GM23338 (cell line): Measurements from ENCODE around the gene VEZT. TPM values are rescaled to one million over a fixed set of nuclear protein-coding genes. Genes with fewer than 3 reads are reported as not detected.

Experiments used
- CREB1 ChIP-seq: fragments of 250-450 bp; sonication (Bioruptor Pico); IDR thresholded peaks from 2 replicates; pipeline ENCODE4 v1.5.0; 2020; ENCODE audit warnings: low read depth, mild to moderate bottlenecking, moderate library complexity
- CTCF ChIP-seq, 2 experiments: fragments of 200-600 bp in 1 of 2; sonication (generic) in 1 of 2; conservative IDR thresholded peaks; 2 replicates each; pipeline versions ENCODE4 v1.5.1 to v1.6.1; 2016 to 2017; ENCODE audit warnings: antibody characterized with exemption in 2 of 2, low read depth in 2 of 2, mild to moderate bottlenecking in 2 of 2, moderate library complexity in 1 of 2
- ETS1 ChIP-seq: IDR thresholded peaks from 2 replicates; pipeline ENCODE4 v1.6.1; 2016; ENCODE audit warnings: antibody characterized with exemption
- JUNB ChIP-seq: IDR thresholded peaks from one replicate; pipeline ENCODE4 v1.6.1; 2016; ENCODE audit warnings: antibody characterized with exemption; ENCODE audit not compliant: unreplicated experiment
- POLR2AphosphoS5 ChIP-seq: IDR thresholded peaks from 2 replicates; pipeline ENCODE4 v1.6.1; 2016; ENCODE audit warnings: antibody characterized with exemption, low read depth
- REST ChIP-seq: IDR thresholded peaks from one replicate; pipeline ENCODE4 v1.6.1; 2018; ENCODE audit warnings: antibody characterized with exemption; ENCODE audit not compliant: unreplicated experiment
- STAT1 ChIP-seq: IDR thresholded peaks from one replicate; pipeline ENCODE4 v1.6.1; 2016; ENCODE audit warnings: antibody characterized with exemption; ENCODE audit not compliant: unreplicated experiment
- ZNF114 ChIP-seq: fragments of 250-450 bp; sonication (Bioruptor Pico); IDR thresholded peaks from 2 replicates; pipeline ENCODE4 v1.5.0; 2020; ENCODE audit warnings: mild to moderate bottlenecking, moderate library complexity
- ZNF331 ChIP-seq: fragments of 250-450 bp; sonication (Bioruptor Pico); IDR thresholded peaks from 2 replicates; pipeline ENCODE4 v1.5.0; 2020; ENCODE audit warnings: low read depth, mild to moderate bottlenecking, moderate library complexity
- polyA plus RNA-seq: library from polyadenylated mRNA; unstranded; fragments of >200 nt; fragmentation: Nextera tagmentation; extraction: Ambion mirVana; gene quantifications from 2 replicates; pipeline ENCODE4 v1.2.1, GENCODE V29; 2016
- total RNA-seq: library from RNA; depleted of rRNA; stranded (reverse); fragments of >200 nt; shearing (Covaris generic); gene quantifications from 2 replicates; pipeline ENCODE4 v1.2.3, GENCODE V29; 2014
- TF ChIP-seq, protein P1 (sequence below): fragments of 250-450 bp; sonication (Bioruptor Pico); IDR thresholded peaks from 2 replicates; pipeline ENCODE4 v1.5.0; 2020; ENCODE audit warnings: mild to moderate bottlenecking, moderate library complexity

VEZT gene
- total and polyA plus RNA-seq, 2 experiments from 2014 or later, result 34.2 to 51.5 TPM

DNA sequence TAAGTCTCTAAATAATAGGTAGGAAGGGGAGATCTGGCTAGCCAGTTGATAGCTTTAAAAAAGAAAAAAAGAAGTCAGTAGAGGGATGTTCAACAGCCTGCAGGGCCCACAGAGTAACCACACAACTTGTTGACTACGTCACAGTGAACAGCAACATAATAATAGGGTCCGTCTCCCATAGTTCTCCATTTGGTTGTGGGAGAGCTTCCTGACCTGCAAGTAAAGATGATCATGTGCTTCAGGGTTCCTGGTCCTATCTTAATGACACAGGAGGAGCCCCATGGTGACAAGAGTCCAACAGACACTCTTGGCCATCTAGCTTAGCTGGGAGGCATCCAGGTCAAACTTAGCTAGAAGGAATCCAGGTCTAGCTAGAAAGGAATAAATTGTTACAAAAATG, 36.5 kb upstream of the VEZT start (continued):
- TF ChIP-seq, protein P1, sequence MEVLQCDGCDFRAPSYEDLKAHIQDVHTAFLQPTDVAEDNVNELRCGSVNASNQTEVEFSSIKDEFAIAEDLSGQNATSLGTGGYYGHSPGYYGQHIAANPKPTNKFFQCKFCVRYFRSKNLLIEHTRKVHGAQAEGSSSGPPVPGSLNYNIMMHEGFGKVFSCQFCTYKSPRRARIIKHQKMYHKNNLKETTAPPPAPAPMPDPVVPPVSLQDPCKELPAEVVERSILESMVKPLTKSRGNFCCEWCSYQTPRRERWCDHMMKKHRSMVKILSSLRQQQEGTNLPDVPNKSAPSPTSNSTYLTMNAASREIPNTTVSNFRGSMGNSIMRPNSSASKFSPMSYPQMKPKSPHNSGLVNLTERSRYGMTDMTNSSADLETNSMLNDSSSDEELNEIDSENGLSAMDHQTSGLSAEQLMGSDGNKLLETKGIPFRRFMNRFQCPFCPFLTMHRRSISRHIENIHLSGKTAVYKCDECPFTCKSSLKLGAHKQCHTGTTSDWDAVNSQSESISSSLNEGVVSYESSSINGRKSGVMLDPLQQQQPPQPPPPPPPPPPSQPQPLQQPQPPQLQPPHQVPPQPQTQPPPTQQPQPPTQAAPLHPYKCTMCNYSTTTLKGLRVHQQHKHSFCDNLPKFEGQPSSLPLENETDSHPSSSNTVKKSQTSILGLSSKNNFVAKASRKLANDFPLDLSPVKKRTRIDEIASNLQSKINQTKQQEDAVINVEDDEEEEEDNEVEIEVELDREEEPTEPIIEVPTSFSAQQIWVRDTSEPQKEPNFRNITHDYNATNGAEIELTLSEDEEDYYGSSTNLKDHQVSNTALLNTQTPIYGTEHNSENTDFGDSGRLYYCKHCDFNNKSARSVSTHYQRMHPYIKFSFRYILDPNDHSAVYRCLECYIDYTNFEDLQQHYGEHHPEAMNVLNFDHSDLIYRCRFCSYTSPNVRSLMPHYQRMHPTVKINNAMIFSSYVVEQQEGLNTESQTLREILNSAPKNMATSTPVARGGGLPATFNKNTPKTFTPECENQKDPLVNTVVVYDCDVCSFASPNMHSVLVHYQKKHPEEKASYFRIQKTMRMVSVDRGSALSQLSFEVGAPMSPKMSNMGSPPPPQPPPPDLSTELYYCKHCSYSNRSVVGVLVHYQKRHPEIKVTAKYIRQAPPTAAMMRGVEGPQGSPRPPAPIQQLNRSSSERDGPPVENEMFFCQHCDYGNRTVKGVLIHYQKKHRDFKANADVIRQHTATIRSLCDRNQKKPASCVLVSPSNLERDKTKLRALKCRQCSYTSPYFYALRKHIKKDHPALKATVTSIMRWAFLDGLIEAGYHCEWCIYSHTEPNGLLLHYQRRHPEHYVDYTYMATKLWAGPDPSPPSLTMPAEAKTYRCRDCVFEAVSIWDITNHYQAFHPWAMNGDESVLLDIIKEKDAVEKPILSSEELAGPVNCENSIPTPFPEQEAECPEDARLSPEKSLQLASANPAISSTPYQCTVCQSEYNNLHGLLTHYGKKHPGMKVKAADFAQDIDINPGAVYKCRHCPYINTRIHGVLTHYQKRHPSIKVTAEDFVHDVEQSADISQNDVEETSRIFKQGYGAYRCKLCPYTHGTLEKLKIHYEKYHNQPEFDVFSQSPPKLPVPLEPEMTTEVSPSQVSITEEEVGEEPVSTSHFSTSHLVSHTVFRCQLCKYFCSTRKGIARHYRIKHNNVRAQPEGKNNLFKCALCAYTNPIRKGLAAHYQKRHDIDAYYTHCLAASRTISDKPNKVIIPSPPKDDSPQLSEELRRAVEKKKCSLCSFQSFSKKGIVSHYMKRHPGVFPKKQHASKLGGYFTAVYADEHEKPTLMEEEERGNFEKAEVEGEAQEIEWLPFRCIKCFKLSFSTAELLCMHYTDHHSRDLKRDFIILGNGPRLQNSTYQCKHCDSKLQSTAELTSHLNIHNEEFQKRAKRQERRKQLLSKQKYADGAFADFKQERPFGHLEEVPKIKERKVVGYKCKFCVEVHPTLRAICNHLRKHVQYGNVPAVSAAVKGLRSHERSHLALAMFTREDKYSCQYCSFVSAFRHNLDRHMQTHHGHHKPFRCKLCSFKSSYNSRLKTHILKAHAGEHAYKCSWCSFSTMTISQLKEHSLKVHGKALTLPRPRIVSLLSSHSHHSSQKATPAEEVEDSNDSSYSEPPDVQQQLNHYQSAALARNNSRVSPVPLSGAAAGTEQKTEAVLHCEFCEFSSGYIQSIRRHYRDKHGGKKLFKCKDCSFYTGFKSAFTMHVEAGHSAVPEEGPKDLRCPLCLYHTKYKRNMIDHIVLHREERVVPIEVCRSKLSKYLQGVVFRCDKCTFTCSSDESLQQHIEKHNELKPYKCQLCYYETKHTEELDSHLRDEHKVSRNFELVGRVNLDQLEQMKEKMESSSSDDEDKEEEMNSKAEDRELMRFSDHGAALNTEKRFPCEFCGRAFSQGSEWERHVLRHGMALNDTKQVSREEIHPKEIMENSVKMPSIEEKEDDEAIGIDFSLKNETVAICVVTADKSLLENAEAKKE (CRISPR knock-in tag), result no peak
- TF ChIP-seq ZNF331 (CRISPR knock-in tag), result no peak
- no peak for TF ChIP-seq ZNF114 (CRISPR knock-in tag)
- no peak for TF ChIP-seq CTCF (conservative IDR thresholded peaks at IDR 0.05; ENCODE audit: low read depth in 2 of 2)
- TF ChIP-seq CREB1 (CRISPR knock-in tag), result no peak
- no peak for TF ChIP-seq POLR2AphosphoS5
- no peak for TF ChIP-seq JUNB
- no peak for TF ChIP-seq REST
- TF ChIP-seq ETS1, result no peak
- TF ChIP-seq STAT1, result no peak
